Measurements from ENCODE around the gene CRHR2. TPM values are rescaled to one million over a fixed set of nuclear protein-coding genes. Genes with fewer than 3 reads are reported as not detected.

CRHR2 gene
- total and polyA plus RNA-seq, 2 experiments from 2014 or later, result 0.39 to 0.77 TPM

DNA sequence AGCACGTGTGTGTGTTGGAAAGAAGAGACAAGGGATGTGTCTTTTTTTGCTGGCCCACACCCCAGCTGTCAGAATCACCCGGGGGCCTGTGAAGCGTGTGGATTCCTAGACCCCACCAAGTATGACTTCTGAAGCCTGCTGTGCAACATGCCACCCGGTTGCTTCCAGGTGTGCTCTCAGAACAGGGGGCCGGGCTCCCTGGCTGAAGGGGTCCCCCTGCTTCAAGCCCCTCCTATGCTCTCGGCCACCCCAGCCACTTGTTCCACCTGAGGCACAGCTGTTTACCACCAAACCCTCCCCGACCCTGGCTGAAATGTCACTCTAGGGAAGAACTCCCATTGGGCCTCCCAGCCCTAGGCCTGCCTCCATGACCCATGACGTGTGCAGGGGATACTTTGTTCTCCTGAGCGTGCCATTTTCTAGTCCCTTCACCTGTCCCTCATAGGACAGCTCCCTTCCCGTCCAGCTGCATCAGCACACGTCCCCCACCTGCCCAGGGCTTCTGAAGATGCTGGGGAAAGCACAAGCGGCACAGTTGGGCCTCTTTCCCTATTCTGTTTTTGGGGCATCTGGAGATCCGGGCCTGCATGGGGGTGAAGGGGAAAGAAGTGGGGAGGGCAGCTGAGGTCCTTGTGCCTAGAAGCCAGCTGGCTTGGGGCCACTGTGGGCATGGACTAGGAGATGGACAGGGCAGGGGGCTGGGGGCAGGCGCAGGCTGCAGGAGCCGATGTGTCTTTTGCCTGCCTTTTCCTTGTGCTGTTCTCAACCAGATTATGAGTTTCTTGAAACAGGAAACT, 33.3 kb downstream of the CRHR2 start:
- H3K27me3 ChIP-seq, result no peaks in the 10 kb centered on the region
- H3K4me1 ChIP-seq (ENCODE audit: low read depth), result no peaks in the 10 kb centered on the region
- H3K36me3 ChIP-seq, result no peaks in the 10 kb centered on the region
- H3K27ac ChIP-seq, result no peak overlapping the region
- TF ChIP-seq, protein P1, sequence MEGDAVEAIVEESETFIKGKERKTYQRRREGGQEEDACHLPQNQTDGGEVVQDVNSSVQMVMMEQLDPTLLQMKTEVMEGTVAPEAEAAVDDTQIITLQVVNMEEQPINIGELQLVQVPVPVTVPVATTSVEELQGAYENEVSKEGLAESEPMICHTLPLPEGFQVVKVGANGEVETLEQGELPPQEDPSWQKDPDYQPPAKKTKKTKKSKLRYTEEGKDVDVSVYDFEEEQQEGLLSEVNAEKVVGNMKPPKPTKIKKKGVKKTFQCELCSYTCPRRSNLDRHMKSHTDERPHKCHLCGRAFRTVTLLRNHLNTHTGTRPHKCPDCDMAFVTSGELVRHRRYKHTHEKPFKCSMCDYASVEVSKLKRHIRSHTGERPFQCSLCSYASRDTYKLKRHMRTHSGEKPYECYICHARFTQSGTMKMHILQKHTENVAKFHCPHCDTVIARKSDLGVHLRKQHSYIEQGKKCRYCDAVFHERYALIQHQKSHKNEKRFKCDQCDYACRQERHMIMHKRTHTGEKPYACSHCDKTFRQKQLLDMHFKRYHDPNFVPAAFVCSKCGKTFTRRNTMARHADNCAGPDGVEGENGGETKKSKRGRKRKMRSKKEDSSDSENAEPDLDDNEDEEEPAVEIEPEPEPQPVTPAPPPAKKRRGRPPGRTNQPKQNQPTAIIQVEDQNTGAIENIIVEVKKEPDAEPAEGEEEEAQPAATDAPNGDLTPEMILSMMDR (IDR thresholded peaks at IDR 0.05; ENCODE audit: low read depth, low read length), result no peak
- H3K9me3 ChIP-seq (ENCODE audit: low read depth), result no peaks in the 10 kb centered on the region
- DNase-seq (ENCODE audit: low read depth in 1 of 2, low spot score in 1 of 2), result no peak
- no peak overlapping the region for H3K4me3 ChIP-seq

DNA sequence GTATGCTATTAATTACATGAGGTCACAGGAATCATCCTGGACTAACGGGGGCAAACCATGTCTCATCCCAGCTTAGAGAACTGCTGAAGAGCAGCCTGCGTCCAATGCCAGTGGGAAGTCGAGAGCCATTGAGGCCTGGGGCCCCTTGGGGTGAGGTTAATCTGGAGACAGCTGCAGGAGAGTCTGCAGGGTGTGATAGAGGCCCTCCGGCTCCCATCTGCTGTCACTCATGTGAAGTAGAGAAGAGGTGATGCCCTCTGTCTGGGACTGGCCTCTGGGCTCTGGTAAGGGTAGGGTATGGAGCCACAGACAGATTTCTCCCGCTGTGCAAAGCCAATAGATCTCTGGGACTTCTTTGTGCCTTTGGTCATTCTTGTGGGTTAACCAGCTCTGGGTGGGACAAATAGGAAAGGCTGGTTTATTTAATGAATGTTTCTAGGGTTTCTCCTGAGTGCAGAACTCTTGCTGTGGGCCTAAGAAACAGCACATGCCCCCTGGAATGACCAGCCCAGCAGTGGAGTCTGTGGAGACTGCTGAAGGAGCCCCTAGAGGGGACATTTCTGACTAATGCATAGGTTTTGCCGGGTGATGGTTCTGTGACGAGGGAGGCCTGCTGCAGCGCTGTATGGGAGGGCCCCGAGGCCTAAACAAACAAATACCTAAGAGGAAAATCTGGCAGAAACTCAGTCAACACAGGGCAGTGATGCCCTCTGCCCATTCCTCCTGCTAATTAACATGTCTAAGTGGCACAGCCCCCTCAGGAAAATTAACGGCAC, 34.5 kb downstream of the CRHR2 start:
- no peak for DNase-seq (ENCODE audit: low read depth in 1 of 2, low spot score in 1 of 2)
- Histone ChIP-seq H3K4me1 (ENCODE audit: low read depth) (peaks cover 6% of the 10 kb centered on the region), H3K4me3 (no peak overlapping the region), H3K27me3 (no peaks in the 10 kb centered on the region), H3K36me3 (no peaks in the 10 kb centered on the region), H3K9me3 (ENCODE audit: low read depth) (no peaks in the 10 kb centered on the region), H3K27ac (no peak overlapping the region)
- TF ChIP-seq, protein P1 (IDR thresholded peaks at IDR 0.05; ENCODE audit: low read depth, low read length), result no peak

DNA sequence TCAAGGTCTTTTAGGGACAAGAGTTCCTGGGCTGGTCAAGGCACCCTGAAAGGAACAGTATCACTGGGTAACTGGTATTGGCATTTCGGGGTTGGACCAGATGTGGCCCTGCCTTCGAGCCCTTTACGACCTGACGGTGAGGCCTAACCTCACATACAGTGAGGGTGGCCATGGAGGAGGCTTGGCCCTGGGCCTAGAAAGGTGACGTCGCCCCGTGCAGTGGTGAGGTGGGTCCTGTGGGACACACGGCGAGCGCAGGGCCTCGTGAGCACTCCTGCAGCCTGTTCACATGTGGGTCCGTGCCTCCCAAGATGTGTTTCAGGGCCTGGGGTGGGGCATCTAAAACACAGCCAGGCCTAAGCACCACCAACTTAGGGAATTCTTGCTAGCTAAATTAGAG, 36.1 kb downstream of the CRHR2 start:
- Histone ChIP-seq H3K36me3 (no peaks in the 10 kb centered on the region), H3K4me3 (no peak overlapping the region), H3K9me3 (ENCODE audit: low read depth) (no peaks in the 10 kb centered on the region), H3K4me1 (ENCODE audit: low read depth) (peaks cover 6% of the 10 kb centered on the region), H3K27me3 (no peaks in the 10 kb centered on the region), H3K27ac (no peak overlapping the region)
- TF ChIP-seq, protein P1 (IDR thresholded peaks at IDR 0.05; ENCODE audit: low read depth, low read length), result no peak
- DNase-seq (ENCODE audit: low read depth in 1 of 2, low spot score in 1 of 2), result no peak

- H3K27ac ChIP-seq, result no peak overlapping the region
- no peaks in the 10 kb centered on the region for H3K27me3 ChIP-seq
- H3K36me3 ChIP-seq, result no peaks in the 10 kb centered on the region
- H3K4me1 ChIP-seq (ENCODE audit: low read depth), result peaks cover 6% of the 10 kb centered on the region
- H3K9me3 ChIP-seq (ENCODE audit: low read depth), result no peaks in the 10 kb centered on the region
- TF ChIP-seq, protein P1 (IDR thresholded peaks at IDR 0.05; ENCODE audit: low read depth, low read length), result no peak
- DNase-seq (ENCODE audit: low read depth in 1 of 2, low spot score in 1 of 2), result no peak
- H3K4me3 ChIP-seq, result no peak overlapping the region
These were observed 36.6 kb downstream of the CRHR2 start for GRCh38 chr7:30645661-30646060.

DNA sequence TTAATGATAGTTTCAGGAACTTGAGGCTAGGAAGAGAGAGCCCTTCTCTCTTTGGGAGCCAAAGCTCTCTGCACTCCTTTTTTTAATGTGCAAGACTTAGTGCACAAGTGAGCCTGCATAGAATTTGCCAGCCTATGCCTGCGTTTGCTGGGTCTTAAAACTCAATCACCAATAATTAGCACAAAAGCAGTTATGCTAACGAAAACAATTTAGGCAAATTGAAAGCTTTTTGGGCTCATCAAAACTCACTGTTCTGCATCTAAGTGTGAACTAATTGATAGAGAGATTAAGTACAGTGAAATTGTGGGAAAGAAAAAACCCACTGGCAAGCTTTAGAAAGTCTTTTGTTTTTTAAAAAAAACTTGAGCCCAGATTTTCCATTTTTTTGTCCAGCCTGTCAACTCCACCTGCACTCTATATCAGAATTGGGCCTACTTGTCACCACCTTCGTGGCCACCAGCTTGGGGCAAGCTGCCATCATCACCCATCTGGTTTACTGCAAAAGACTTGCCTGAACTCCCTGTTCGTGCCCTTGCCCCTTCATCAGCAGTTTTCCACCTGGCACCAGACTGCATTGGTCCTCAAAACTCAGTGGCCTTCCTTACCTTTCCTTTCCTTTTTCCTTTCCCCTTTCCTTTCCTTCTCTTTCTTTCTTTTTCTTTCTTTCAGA, 37.8 kb downstream of the CRHR2 start:
- DNase-seq (ENCODE audit: low read depth in 1 of 2, low spot score in 1 of 2), result no peak

More for the DNA sequence above, 37.8 kb downstream of the CRHR2 start:
- TF ChIP-seq, protein P1 (IDR thresholded peaks at IDR 0.05; ENCODE audit: low read depth, low read length), result no peak
- no peak overlapping the region for H3K27ac ChIP-seq
- peaks cover 6% of the 10 kb centered on the region for H3K4me1 ChIP-seq (ENCODE audit: low read depth)
- no peak overlapping the region for H3K4me3 ChIP-seq
- H3K9me3 ChIP-seq (ENCODE audit: low read depth), result no peaks in the 10 kb centered on the region
- H3K27me3 ChIP-seq, result no peaks in the 10 kb centered on the region
- H3K36me3 ChIP-seq, result no peaks in the 10 kb centered on the region
